Endothelial cell of umbilical vein (primary cell): ENCODE data around the gene APEH. TPM values are rescaled to one million over a fixed set of nuclear protein-coding genes. Genes with fewer than 3 reads are reported as not detected.

Experiments used
- polyA plus RNA-seq, 4 experiments: library from polyadenylated mRNA; depleted of rRNA in 3 of 4; stranded (reverse) in 3 of 4; unstranded in 1 of 4; fragments of >200 nt; gene quantifications; 2 replicates each; pipeline versions ENCODE4 v1.2.1 to v1.2.3, GENCODE V29; 2011 to 2012; ENCODE audit warnings: missing spikeins in 1 of 4
- small RNA-seq: library from RNA; depleted of rRNA; stranded (forward); fragments of <200 nt; gene quantifications from one replicate; pipeline ENCODE3, GENCODE V24; 2012; ENCODE audit warnings: low replicate concordance, low read depth; ENCODE audit not compliant: insufficient read depth, insufficient read length
- total RNA-seq: library from RNA; stranded (reverse); gene quantifications from 2 replicates; pipeline ENCODE4 v1.2.3, GENCODE V29; 2021

APEH gene
- total and polyA plus RNA-seq, 2 donors (not counting 3 experiments of a cell fraction or from before 2014, with no cell fraction given), result 68.2 to 74.3 TPM

Small RNAs within 50 kb of the gene (small RNA-seq; reads per million reads assigned to genes)
- gene AMIGO3, result not detected

Other genes starting within 250 kb of the APEH start
- 13.3 and 15.0 TPM in 2 replicates for gene NICN1, start 245.0 kb upstream of the APEH start, total RNA-seq
- 20.9 and 26.7 TPM in 2 replicates for gene NICN1, start 245.0 kb upstream of the APEH start, polyA plus RNA-seq
- 88.0 and 97.5 TPM in 2 replicates for gene DAG1, start 204.1 kb upstream of the APEH start, total RNA-seq
- 59.6 and 63.7 TPM in 2 replicates for gene DAG1, start 204.1 kb upstream of the APEH start, polyA plus RNA-seq
- 0.27 and 0.28 TPM in 2 replicates for gene BSN, start 119.9 kb upstream of the APEH start, total RNA-seq
- gene BSN, start 119.9 kb upstream of the APEH start, polyA plus RNA-seq, result 0.03 and 0.04 TPM in 2 replicates
- gene MST1, start 15.1 kb downstream of the APEH start, total RNA-seq, result 6.1 and 8.7 TPM in 2 replicates
- gene MST1, start 15.1 kb downstream of the APEH start, polyA plus RNA-seq, result 15.3 and 17.5 TPM in 2 replicates
- 43.4 and 51.0 TPM in 2 replicates for gene RNF123, start 15.2 kb downstream of the APEH start, total RNA-seq
- gene RNF123, start 15.2 kb downstream of the APEH start, polyA plus RNA-seq, result 59.3 and 67.2 TPM in 2 replicates
- 0.21 TPM in 1 of 2 replicates, not detected in the other for gene AMIGO3, start 45.3 kb downstream of the APEH start, total RNA-seq
- gene AMIGO3, start 45.3 kb downstream of the APEH start, polyA plus RNA-seq, result 0.21 and 1.2 TPM in 2 replicates
- gene GMPPB, start 49.6 kb downstream of the APEH start, total RNA-seq, result 52.5 and 54.5 TPM in 2 replicates
- gene GMPPB, start 49.6 kb downstream of the APEH start, polyA plus RNA-seq, result 61.2 and 62.0 TPM in 2 replicates
- gene IP6K1, start 112.2 kb downstream of the APEH start, total RNA-seq, result 54.6 and 60.8 TPM in 2 replicates
- gene IP6K1, start 112.2 kb downstream of the APEH start, polyA plus RNA-seq, result 42.7 and 47.0 TPM in 2 replicates
- not detected in 2 replicates for gene CDHR4, start 125.5 kb downstream of the APEH start, total RNA-seq
- 0.19 TPM in 1 of 2 replicates, not detected in the other for gene CDHR4, start 125.5 kb downstream of the APEH start, polyA plus RNA-seq
- gene INKA1, start 128.9 kb downstream of the APEH start, total RNA-seq, result 24.0 and 26.5 TPM in 2 replicates
- gene INKA1, start 128.9 kb downstream of the APEH start, polyA plus RNA-seq, result 37.8 and 57.7 TPM in 2 replicates
- gene UBA7, start 139.6 kb downstream of the APEH start, total RNA-seq, result 41.9 and 57.4 TPM in 2 replicates
- 80.7 and 98.7 TPM in 2 replicates for gene UBA7, start 139.6 kb downstream of the APEH start, polyA plus RNA-seq
- 11.5 and 13.4 TPM in 2 replicates for gene TRAIP, start 182.2 kb downstream of the APEH start, total RNA-seq
- 8.6 and 9.5 TPM in 2 replicates for gene TRAIP, start 182.2 kb downstream of the APEH start, polyA plus RNA-seq
- gene CAMKV, start 195.6 kb downstream of the APEH start, total RNA-seq, result not detected in 2 replicates
- not detected in 2 replicates for gene CAMKV, start 195.6 kb downstream of the APEH start, polyA plus RNA-seq
- 0.93 and 1.5 TPM in 2 replicates for gene MST1R, start 229.5 kb downstream of the APEH start, total RNA-seq
- 2.4 and 3.6 TPM in 2 replicates for gene MST1R, start 229.5 kb downstream of the APEH start, polyA plus RNA-seq